NCI-H2227 (cell line): ENCODE data around the gene STXBP1.
"Not testable (repeated sequence)": the region's sequence is repeated elsewhere in the genome, so short reads cannot be mapped to it uniquely, and the experiment has no call there.

Source experiments
- DNase-seq: peaks from one replicate; lab custom pipeline; 2025; ENCODE audit not compliant: unreplicated experiment; lab: John Stamatoyannopoulos, UW

STXBP1 gene

GRCh38 chr9:127577194-127577593 lies 34.9 kb upstream of the STXBP1 start:
- not testable (repeated sequence) for DNase-seq

GRCh38 chr9:127578627-127578951 lies 33.5 kb upstream of the STXBP1 start:
- DNase-seq = no peak

GRCh38 chr9:127578952-127579853 lies 32.9 kb upstream of the STXBP1 start:
- peak; percentile 53 for DNase-seq

- DNase-seq = no peak
Observed at GRCh38 chr9:127580366-127580765, 31.7 kb upstream of the STXBP1 start.

DNA sequence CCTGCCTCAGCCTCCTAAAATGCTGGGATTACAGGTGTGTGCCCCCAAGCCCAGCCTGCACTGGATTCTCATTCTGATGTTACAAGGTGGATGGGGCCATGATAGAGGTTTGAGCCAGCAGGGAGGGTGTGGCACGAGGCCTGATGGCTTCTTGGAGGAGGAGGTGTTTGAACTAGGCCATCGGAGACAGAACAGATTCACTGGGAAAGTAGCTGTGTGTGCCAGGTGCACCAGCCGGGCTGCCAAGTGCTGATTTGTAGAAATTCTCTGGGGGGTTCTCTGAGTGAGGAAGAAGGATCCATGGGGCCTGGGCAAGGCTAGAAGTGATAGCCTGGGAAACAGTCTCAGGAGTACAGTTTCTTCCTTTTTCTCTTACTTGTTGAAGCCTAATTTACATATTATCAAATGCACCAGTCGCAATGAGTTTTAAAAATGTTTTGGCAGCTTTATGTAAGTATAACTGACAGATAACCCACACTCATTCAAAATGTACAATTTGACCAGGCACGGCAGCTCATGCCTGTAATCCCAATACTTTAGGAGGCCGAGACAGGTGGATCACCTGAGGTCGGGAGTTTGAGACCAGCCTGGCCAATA lies 31.1 kb upstream of the STXBP1 start:
- no peak for DNase-seq

DNA sequence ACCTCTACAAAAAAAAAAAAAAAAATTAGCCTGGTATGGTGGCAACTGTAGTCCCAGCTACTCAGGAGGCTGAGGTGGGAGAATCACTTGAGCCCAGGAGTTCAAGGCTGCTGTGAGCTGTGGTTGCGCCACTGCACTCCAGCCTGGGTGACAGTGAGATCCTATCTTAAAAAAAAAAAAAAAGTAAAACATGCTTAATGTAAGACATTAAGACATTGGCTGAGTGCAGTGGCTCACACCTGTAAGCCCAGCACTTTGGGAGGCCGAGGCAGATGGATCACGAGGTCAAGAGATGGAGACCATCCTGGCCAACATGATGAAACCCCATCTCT lies 27.6 kb upstream of the STXBP1 start:
- not testable (repeated sequence) for DNase-seq

DNA sequence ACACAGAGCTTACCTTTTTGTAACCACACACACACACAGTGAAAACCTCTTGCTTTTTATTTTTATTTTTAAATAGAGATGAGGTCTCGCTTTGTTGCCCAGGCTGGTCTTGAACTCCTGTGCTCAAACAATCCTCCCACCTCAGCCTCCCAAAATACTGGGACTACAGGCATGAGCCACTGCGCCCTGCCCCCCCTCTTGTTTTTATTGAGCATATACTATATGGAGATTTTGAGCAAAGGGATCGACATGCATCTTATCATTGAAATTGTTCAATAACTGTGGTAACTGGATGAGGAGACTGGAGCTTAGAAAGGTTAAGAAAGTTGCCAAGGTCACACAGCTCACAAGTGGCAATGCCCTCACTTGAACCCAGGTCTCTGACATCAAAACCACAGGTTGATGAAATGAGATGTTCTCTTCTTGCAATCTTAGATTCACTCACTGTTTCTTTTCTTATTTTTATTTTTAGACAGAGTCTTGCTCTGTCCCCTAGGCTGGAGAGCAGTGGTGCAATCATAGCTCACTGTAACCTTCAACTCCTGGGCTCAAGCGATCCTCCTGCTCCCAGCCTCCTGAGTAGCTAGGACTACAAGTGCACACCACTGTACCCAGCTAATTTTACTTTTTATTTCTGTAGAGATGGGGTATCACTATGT lies 26.8 kb upstream of the STXBP1 start:
- DNase-seq = no peak

DNA sequence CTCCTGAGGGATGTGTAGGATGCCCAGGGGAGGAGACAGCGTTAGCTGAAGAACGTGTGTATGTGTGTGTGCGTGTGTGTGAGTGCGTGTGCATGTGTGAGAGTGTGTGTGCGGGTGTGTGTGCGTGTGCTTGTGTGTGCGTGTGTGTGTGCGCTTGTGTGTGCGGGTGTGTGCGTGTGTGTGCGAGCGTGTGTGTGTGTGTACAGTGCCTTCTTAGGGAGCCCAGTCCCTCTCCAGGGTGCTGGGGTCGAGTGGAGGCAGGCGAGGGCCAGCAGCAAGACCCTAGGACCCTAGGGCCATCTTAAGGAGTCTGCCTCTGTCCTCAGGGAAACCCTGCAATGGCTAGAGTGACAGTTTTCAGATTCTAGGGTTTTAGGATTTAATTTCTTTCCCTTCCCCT lies 26.0 kb upstream of the STXBP1 start:
- DNase-seq = no peak

DNA sequence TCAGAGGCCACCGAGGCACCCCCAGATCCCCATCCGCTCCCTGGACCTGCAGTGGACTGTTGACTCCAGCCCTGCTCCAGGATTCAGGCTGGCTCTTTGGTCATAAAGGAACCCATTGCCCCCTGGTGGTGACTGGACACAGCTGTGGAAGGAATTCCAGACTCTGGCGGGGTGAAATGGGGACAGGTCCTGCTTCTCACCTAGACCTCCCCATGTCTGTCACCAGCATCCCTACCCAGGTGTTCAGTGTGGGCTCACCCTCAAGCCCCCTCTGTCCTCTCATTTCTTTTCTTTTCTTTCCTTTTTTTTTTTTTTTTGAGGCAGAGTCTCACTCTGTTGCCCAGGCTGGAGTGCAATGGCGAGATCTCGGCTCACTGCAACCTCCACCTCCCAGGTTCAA lies 25.5 kb upstream of the STXBP1 start:
- peak; percentile 82 for DNase-seq

DNA sequence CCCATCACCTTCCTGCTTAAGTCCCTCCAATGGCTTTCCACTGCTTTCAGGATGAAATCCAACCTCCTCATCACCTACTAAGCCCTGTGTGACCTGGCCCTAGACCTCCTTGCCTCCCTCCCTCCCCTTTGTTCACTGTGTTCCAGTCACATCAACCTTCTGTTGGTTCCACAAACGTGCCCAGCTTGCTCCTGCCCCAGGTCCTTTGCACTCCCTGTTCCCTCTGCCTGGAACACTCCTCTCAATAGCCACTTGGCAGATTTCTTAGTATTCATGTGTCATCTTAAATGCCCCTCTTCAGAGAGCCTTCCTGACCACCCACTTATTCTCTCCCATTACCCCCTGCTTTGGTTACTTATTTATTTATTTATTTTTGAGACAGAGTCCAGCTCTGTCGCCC lies 24.1 kb upstream of the STXBP1 start:
- DNase-seq = no peak

- DNase-seq = no peak
Observed at GRCh38 chr9:127588740-127589506, 23.2 kb upstream of the STXBP1 start.

DNA sequence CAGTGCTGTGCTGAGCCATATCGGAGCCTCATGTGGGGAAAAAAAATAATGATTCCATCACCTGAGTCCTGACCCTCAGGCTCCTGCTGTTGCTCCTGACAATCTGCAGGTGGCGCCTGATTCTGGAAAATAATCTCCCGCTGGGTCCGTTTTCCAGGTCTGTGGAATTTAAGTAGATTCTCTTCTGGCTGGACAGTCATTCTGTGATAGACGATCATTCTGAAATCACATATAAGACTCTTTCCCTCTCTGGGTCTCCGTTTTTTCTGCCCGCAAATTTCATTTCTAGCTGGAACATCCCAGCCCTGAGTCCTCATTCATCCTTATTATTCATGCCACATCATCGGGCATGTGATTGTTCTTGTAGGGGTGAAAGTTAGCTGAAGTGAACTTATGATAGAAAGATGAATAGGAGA lies 22.1 kb upstream of the STXBP1 start:
- DNase-seq = peak; percentile 74

DNA sequence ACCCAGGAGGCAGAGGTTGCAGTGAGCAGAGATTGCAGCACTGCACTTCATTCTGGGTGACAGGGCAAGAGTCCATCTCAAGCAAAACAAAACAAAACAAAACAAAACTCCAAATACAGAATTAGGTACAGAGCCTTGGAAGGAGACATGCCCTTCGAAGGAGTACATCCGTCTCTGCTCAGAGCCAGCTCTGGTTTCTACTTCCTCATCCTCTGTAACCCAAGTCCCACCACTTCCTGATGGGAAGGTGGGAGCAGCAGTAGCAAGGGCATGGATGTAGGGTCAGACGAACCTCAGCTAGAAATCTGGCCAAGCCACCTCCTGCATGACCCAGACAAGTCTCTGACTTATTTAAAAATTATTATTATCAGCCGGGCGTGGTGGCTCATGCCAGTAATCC lies 16.5 kb upstream of the STXBP1 start:
- DNase-seq = no peak

- DNase-seq = no peak
Observed at GRCh38 chr9:127598839-127599549, 13.1 kb upstream of the STXBP1 start.

GRCh38 chr9:127599550-127599891 lies 12.6 kb upstream of the STXBP1 start:
- DNase-seq = no peak

- peak; percentile 11 for DNase-seq
Observed at GRCh38 chr9:127603226-127603625, 8.9 kb upstream of the STXBP1 start.

DNA sequence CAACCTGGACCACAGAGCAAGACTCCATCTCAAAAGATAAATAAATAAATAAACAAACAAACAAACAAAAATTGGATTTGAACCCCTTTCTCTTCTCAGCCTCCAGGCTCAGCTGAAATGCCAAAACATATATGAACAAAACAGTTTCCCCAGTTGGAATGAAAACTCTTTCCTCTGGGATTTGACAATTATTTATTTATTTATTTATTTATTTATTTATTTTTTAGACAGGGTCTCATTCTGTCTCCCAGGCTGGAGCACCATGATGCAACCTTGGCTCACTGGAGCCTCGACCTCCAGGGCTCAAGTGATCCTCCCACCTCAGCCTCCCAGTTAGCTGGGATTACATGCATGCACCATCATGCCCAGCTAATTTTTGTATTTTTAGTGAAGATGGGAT lies 6.0 kb upstream of the STXBP1 start:
- DNase-seq = no peak

- peak; percentile 93 for DNase-seq
Observed at GRCh38 chr9:127608104-127608966, 3.7 kb upstream of the STXBP1 start.

DNA sequence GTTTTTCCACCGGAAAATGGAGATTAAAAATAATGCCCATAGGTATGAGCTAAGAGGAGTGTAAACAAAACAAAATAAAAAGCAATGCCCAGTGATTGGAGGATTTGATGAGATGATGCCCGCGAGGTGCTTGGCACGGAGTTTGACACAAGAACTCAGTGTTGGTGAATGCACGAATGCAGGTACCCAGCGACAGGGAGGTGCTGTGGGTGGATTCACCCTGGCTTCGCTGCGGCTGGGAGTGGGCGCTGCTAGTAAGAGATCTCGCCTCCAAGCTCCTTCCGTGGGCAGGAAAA lies 526 bp upstream of the STXBP1 start:
- DNase-seq = no peak

- peak; percentile 68 for DNase-seq
Observed at GRCh38 chr9:127612939-127613582, 984 bp downstream of the STXBP1 start.
